Hepatic stellate cell (primary cell): ENCODE data around the gene ZWILCH.
"Not testable (repeated sequence)": the region's sequence is repeated elsewhere in the genome, so short reads cannot be mapped to it uniquely, and the experiment has no call there.

Experiments
- DNase-seq: peaks from one replicate; pipeline ENCODE4 v3.0.0; 2011; ENCODE audit warnings: low spot score

The ZWILCH gene

DNA sequence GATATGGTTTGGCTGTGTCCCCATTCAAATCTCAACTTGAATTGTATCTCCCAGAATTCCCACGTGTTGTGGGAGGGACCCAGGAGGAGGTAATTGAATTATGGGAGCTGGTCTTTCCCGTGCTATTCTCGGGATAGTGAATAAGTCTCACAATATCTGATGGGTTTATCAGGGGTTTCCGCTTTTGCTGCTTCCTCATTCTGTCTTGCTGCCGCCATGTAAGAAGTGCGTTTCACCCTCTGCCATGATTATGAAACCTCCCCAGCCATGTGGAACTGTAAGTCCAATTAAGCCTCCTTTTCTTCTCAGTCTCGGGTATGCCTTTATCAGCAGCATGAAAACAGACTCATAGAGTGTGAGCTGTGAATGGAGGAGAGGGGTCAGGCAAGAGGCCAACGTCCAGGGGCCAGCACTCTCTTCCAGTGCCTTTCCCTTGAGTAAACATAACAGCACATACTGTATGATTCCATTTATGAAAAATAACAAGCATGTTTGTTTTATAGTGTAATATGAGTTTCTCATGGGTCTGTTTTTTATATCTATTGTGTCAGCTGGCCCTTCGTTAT, 76.9 kb downstream of the ZWILCH start:
- DNase-seq, result no peak

DNA sequence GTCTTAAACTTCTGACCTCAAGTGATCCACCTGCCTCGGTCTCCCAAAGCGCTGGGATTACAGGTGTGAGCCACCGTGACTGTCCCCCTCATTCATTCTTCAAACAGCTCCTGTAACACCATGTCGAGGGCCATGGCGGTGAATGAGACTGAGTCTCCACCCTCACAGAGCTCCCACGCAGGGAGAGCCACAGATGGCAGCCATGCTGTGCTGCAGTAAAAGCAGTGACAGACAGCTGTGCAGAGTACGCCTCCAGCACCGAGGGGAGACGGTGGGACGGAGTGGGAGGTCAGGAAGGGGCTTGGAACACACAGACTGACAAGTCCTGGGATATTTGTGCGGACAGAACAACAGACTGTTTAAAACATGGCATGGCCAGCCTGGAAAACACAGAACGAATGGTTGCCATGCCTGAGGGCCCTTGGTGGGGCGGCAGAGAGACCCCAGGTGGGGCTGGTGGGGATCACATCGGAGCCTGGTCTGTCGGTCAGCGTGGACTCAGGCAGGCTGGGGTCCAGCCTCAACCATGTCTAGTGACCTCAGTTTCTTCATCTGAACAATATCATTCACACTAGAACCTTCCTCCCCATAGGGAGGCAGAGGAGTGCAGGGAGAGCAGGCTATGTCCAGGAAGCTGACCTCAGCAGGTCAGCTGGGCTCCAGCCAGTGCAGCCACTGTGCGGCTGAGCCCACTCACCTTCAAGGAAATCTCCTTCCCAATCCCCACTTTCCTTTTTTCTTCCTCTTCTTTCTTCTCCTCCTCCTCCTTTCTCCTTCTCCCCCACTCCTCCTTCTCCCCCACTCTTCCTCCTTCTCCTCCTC, 81.2 kb downstream of the ZWILCH start:
- DNase-seq, result no peak

GRCh38 chr15:66587020-66587419, 81.9 kb downstream of the ZWILCH start:
- DNase-seq, result no peak

GRCh38 chr15:66587749-66588148, 82.6 kb downstream of the ZWILCH start:
- no peak for DNase-seq

GRCh38 chr15:66588537-66588936, 83.4 kb downstream of the ZWILCH start:
- no peak for DNase-seq

GRCh38 chr15:66588971-66589370, 83.8 kb downstream of the ZWILCH start:
- DNase-seq, result no peak

- not testable (repeated sequence) for DNase-seq
These were observed 84.3 kb downstream of the ZWILCH start for GRCh38 chr15:66589429-66589828.

GRCh38 chr15:66590435-66590834, 85.3 kb downstream of the ZWILCH start:
- no peak for DNase-seq

DNA sequence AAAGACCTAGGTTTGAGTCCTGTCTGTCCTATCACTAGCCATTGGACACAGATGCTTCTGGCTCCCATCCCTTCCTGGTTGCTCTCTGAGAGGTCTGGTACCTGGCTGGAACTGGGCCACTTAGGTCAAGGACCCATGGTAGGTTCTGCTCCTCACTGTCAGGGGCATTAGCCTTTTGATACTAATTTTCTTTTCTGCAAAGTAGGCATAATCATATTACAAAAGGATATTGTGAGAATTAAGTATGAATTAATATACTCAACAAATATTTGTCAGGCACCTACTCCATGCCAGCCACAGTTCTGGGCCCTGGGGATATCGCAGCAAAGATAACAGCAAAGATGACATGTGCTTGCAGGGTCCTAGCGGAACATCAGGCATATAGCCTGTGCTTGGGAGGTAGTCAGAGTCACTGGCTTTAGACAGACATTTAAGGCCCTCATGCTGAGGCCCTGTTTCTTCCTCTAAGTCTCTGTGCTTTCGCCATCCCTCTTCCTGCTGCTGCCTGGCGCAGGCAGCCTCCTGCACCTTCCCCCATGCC, 86.3 kb downstream of the ZWILCH start:
- DNase-seq, result no peak

DNA sequence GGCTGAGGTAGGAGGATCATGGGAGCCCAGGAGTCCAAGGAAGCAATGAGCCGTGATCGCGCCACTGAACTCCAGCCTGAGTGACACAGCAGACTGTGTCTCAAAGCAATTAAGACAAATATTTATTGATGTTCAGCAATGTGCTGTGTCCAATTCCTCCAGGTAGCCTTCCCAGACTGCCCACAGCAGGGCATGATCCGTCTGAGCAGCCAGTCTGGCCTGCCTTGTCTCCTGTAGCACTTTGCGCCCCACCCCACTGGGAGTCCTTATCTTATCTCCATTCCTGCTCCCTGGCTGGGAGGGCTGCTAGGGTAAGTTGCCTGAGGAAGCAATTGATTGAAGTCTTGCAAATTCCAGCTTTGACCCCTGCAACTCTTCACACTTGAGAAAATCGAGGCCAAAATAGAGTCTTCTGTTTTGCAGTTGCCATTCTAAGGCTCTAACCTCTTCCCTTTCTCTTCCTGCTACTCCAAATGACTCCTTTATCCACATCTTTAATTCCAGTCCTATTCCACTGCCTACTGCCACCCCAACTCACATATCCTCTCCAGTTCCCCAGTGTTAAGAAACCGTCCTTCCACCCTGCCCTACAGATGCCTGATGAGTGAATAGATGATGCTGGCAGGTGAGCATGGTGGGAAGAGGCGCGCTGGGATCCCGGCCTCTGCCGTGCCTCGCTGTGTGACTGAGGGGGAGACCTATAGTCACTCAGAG, 87.5 kb downstream of the ZWILCH start:
- DNase-seq, result no peak

DNA sequence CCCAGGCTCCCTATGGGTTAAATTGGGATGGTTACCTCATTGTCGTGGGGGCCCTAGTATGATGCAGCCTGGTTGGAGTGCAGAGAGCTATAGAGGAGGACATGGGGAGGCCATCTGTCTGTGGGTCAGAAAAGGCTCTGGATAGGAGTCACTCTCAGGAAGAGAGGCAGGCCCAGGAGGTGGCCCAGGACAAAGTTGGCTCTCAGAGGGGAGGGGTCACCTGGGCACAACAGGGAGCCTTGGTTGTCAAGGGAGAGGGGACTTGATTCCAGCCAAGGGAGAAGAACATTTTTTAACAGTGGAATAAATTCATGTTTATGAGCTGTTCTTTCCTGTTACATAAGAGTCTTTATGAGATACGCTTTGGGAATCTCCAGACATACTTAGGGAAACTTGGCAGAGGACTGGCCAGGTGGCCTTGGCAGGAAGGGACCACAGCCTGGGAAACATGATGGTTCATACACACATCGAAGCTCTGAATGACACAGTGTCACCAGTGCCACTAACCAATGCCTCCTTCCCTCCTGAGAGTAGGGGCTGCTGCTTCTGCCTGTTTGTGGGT, 88.2 kb downstream of the ZWILCH start:
- no peak for DNase-seq

DNA sequence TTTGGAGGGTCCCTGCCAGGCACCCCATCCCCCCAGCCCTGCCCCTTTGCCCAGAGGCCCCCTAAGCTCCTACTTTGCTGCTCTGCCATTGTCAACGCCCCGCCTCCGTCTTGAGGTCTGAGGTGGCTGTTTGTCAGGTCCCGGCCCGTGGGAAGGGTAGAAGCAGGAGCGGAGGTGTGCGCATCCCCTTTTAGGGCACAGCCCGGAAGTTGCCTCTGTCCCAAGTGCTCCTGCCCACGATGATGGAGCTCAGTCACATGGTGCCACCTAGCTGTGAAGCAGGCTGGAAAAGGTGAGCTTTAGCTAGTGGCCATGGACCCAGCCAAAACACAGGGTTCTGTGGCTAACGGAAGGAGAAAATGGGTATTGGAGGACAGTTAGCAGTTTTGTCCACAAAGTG, 89.2 kb downstream of the ZWILCH start:
- DNase-seq, result no peak

DNA sequence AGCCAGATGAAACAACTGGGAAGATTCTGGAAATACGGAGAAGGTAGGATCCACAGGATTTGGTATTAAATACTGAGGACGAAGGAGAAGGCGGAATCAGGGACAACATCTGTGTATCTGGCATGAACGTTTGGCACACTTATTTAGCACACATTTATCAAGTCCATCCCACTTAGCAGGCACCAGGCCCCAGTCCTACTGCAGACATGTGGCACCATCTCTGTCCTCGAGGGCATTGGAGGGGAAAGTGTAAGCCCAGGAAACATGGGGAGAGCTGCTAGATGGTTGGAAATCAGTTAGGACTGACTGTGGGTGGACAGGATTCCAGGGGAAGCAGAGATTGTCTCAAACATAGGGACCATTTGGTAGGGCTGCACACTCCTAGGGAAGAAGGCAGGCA, 89.7 kb downstream of the ZWILCH start:
- no peak for DNase-seq

DNA sequence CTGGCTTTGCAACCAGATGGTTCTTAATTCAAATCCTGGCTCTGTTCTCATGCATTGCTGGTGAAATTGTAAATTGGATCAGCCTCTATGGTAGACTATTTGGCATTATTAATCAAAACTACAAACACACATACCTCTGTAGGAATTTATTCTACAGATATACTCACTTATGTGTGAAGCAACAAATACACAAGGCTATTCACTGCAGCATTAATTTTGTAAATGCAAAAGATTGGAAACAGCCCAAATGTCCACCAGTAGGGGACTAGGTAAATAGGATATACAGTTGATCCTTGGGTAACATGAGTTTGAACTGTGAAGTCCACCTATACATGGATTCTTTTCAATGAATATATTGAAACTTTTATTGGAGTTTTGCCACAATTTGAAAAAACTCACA, 90.2 kb downstream of the ZWILCH start:
- DNase-seq, result no peak

- DNase-seq, result no peak
These were observed 90.9 kb downstream of the ZWILCH start for GRCh38 chr15:66595931-66596545.

GRCh38 chr15:66598095-66598815, 93.1 kb downstream of the ZWILCH start:
- DNase-seq, result no peak
